Colonic mucosa (tissue), 4 donors: ENCODE measurements around the gene PCNX2. TPM values are rescaled to one million over a fixed set of nuclear protein-coding genes. Genes with fewer than 3 reads are reported as not detected.

Source experiments
- DNase-seq: peaks from one replicate; pipeline ENCODE4 v3.0.0-alpha.2; 2020
- H3K27ac ChIP-seq: fragments of 200-600 bp; one replicate; pipeline ENCODE4 v1.8.0; 2021
- H3K27me3 ChIP-seq: fragments of 200-600 bp; one replicate; pipeline ENCODE4 v1.8.0; 2021
- H3K36me3 ChIP-seq: fragments of 200-600 bp; one replicate; pipeline ENCODE4 v1.8.0; 2021
- H3K4me1 ChIP-seq: fragments of 200-600 bp; one replicate; pipeline ENCODE4 v1.8.0; 2021; ENCODE audit warnings: mild to moderate bottlenecking
- H3K4me3 ChIP-seq: fragments of 200-600 bp; one replicate; pipeline ENCODE4 v1.8.0; 2021
- H3K9ac ChIP-seq, 2 donors: one replicate each; pipeline ENCODE4 v1.7.0; 2013; ENCODE audit warnings: control low read depth in 2 of 2, low read depth in 2 of 2, low read length in 2 of 2
- H3K9me3 ChIP-seq: fragments of 200-600 bp; one replicate; pipeline ENCODE4 v1.8.0; 2021
- intact Hi-C: fragments of 100-400 bp; cut with DNase I; formaldehyde crosslinking; loops from one replicate; pipeline ENCODE4 v1.14.1; 2022
- total RNA-seq, 2 donors: library from RNA; stranded (reverse); fragmentation: NEBNext Ultra II Directional in 1 of 2; extraction: Animal tissue kit (Norgen Biotek cat#: 25700) in 1 of 2; gene quantifications; one replicate each; pipeline ENCODE4 v1.2.1, GENCODE V29; 2021
- TF ChIP-seq, protein P1 (sequence below): fragments of 200-600 bp; IDR thresholded peaks from one replicate; pipeline ENCODE4 v1.8.0; 2022; ENCODE audit warnings: antibody characterized with exemption, mild to moderate bottlenecking
- donor health status: healthy.
- donor health status: DM: no; HTN: no; CAD: no.
- donor health status: DM: no; HTN: no; CAD: no.

PCNX2 gene
- total RNA-seq, 2 donors from 2014 or later = 5.4 to 6.7 TPM

DNA sequence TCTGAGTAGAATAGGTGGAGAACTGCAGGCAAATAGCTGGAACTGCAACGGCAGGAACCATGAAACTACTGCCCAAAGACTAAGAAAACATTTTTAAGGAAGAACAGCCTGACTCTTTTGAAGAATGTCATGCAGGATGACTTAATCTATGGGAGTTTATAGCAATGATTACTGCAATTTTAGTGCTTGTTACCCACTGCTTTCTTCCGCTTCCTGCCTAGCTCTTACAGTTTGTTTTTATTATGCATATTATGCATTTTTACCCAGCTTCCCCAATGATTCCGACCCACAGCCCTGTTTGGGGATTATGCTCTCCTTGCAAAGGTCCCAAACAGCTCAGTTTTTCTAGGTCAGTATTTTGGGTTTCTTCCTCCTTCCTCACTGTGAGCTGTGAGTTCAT lies 71.2 kb downstream of the PCNX2 start:
- H3K4me1 ChIP-seq = no peaks in the 10 kb centered on the region
- TF ChIP-seq, protein P1, sequence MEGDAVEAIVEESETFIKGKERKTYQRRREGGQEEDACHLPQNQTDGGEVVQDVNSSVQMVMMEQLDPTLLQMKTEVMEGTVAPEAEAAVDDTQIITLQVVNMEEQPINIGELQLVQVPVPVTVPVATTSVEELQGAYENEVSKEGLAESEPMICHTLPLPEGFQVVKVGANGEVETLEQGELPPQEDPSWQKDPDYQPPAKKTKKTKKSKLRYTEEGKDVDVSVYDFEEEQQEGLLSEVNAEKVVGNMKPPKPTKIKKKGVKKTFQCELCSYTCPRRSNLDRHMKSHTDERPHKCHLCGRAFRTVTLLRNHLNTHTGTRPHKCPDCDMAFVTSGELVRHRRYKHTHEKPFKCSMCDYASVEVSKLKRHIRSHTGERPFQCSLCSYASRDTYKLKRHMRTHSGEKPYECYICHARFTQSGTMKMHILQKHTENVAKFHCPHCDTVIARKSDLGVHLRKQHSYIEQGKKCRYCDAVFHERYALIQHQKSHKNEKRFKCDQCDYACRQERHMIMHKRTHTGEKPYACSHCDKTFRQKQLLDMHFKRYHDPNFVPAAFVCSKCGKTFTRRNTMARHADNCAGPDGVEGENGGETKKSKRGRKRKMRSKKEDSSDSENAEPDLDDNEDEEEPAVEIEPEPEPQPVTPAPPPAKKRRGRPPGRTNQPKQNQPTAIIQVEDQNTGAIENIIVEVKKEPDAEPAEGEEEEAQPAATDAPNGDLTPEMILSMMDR = no peak
- H3K4me3 ChIP-seq = no peak overlapping the region
- H3K9me3 ChIP-seq = no peaks in the 10 kb centered on the region
- intact Hi-C loops = no loop called here
- H3K27ac ChIP-seq = no peak overlapping the region
- no peak for DNase-seq
- H3K27me3 ChIP-seq = no peaks in the 10 kb centered on the region
- no peak overlapping the region for H3K9ac ChIP-seq
- no peaks in the 10 kb centered on the region for H3K36me3 ChIP-seq

DNA sequence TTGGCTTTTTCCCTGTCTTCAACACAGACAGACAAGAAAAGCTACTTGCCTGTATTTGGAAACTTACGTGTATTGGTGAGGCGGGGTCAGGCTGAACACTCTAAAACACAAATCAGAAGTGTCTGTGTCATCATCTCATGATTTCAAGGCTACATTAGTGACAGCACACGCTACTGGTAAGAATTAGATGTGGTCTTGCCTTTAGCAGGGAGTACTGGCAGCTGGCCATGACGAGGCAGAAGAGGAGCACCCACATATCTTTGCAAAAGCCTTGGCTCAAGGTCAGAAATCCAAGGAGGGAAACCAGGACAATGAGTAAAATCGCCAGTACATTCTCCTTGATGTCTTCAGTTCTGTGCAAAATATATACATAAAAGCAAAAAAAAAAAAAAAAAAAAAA lies 77.7 kb downstream of the PCNX2 start:
- no peak overlapping the region for H3K9ac ChIP-seq
- H3K9me3 ChIP-seq = no peaks in the 10 kb centered on the region
- no peak overlapping the region for H3K27ac ChIP-seq
- TF ChIP-seq, protein P1 = no peak
- no peak overlapping the region for H3K4me3 ChIP-seq
- DNase-seq = no peak
- H3K27me3 ChIP-seq = no peaks in the 10 kb centered on the region
- no peaks in the 10 kb centered on the region for H3K36me3 ChIP-seq
- no peaks in the 10 kb centered on the region for H3K4me1 ChIP-seq
- intact Hi-C loops = no loop called here

DNA sequence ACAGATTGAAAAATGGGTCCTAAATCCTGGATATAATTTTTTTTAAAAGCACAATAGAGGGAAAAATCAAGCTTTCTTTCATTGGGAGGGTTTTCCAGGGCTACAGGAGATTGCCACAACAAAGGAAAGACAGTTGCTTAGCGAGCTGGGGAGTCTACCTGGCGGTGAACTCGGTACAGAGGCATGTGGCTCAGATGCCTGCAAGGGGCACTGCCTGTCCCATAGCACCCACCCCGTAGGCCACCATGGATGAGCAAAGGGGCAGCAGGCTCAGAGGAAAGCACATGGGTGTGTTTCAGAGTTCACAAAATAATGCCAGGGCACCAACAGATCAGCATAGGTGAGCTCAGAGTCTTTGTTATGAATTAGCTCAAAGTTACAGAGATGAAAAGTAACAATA lies 79.5 kb downstream of the PCNX2 start:
- H3K4me1 ChIP-seq = no peaks in the 10 kb centered on the region
- no peaks in the 10 kb centered on the region for H3K27me3 ChIP-seq
- no peak overlapping the region for H3K27ac ChIP-seq
- no peaks in the 10 kb centered on the region for H3K36me3 ChIP-seq
- TF ChIP-seq, protein P1 = no peak
- H3K9me3 ChIP-seq = no peaks in the 10 kb centered on the region
- intact Hi-C loops = no loop called here
- H3K9ac ChIP-seq = no peak overlapping the region
- no peak for DNase-seq
- no peak overlapping the region for H3K4me3 ChIP-seq

DNA sequence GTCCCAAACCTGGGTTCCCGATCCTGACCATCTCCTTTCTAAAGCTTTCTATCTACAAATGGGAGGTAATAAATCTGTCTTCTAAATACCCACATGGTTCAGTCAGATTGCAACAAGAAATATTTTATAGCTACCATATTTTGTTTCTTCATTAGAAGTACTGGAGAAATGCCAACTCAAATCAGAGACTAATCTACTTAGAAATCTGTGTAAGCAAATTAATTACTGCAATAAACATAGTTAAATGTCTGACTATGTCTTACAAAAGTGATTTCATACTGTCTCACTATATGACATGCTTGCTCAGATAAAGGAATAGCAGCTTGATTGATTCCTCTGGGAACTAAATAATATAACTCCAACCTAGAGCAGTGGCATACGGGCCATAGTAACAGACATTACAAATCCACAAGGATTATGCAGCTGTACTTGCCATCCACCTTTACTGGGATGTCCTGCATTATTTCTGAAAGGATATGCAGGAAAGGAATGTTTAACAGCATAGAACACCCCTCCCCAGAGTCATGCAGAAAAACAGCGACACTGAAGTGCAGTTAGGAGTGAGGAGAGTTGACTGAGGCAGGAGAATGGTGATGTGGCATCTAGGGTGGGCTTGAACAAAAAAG lies 80.3 kb downstream of the PCNX2 start:
- H3K36me3 ChIP-seq = no peaks in the 10 kb centered on the region
- DNase-seq = no peak
- H3K9ac ChIP-seq = no peak overlapping the region
- H3K4me3 ChIP-seq = no peak overlapping the region
- no peak overlapping the region for H3K27ac ChIP-seq
- H3K9me3 ChIP-seq = no peaks in the 10 kb centered on the region
- H3K4me1 ChIP-seq = no peaks in the 10 kb centered on the region
- TF ChIP-seq, protein P1 = no peak
- H3K27me3 ChIP-seq = no peaks in the 10 kb centered on the region
- intact Hi-C loops = no loop called here

DNA sequence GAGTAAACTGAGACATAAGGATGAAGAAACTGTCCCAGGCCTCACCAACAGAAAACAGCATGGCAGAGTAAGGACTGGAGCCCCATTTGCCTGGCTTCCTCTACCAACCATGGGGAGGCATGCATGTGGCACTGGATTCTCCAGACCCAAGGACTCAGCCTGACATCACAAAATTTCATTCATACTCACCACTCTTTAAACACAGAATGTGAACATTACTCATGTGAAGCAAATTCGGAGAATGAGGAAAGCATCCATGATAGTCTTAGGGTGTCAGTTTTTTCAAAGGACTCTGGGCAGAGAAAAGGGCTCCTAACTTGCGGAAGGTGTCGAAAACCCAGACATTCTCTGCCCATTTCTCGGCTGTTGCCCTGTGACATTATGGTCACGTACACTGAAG lies 83.9 kb downstream of the PCNX2 start:
- DNase-seq = no peak
- Histone ChIP-seq H3K9ac (no peak overlapping the region), H3K27me3 (no peaks in the 10 kb centered on the region), H3K36me3 (no peaks in the 10 kb centered on the region), H3K4me1 (no peaks in the 10 kb centered on the region), H3K9me3 (no peaks in the 10 kb centered on the region), H3K4me3 (no peak overlapping the region), H3K27ac (no peak overlapping the region)
- intact Hi-C loops = no loop called here
- TF ChIP-seq, protein P1 = no peak
